ENCODE data around the gene PHLPP1. TPM values are rescaled to one million over a fixed set of nuclear protein-coding genes. Genes with fewer than 3 reads are reported as not detected.
"Not testable (repeated sequence)": the region's sequence is repeated elsewhere in the genome, so short reads cannot be mapped to it uniquely, and the experiment has no call there.

Gene PHLPP1
- total RNA-seq, 2 experiments from 2014 or later = 6.8 to 7.1 TPM

DNA sequence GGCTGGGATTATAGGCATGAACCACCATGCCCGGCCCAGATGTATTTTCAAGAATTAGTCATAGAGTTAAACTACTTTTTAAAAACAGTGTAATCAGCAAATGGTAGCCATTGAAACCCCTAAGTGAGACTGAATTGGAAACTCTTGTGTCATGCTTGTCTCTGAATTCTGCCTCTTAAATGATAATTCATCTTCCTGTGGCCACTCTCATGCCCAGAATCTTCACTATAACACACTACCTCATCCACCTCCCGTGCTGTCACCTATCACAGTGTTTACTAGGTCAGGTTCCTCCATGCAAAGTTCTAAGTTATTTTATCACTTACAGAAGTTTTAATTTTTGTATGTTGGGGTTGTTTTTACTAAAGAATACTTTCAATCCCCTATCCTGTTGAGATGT, 197.5 kb downstream of the PHLPP1 start:
- Histone ChIP-seq H3K9me3 (ENCODE audit: control insufficient read depth in 1 of 2, insufficient read depth in 1 of 2, low read length in 2 of 2) (no peaks in the 10 kb centered on the region), H3K27me3 (ENCODE audit: control insufficient read depth in 1 of 2, insufficient read depth in 2 of 2, low read length in 2 of 2) (no peaks in the 10 kb centered on the region), H3K27ac (ENCODE audit: low read depth in 1 of 2, low read length in 2 of 2) (no peak overlapping the region), H3K4me3 (ENCODE audit: low read length) (no peak overlapping the region), H3K36me3 (ENCODE audit: insufficient read depth, low read length) (no peaks in the 10 kb centered on the region), H3K4me1 (ENCODE audit: insufficient read depth, low read length) (no peaks in the 10 kb centered on the region)
- POLR2A ChIA-PET = no interaction called here
- Mint-ChIP-seq H3K4me3 (no peak overlapping the region), H3K27ac (no peak overlapping the region), H3K9me3 (no peaks in the 10 kb centered on the region), H3K4me1 (ENCODE audit: low read depth) (no peaks in the 10 kb centered on the region), H3K27me3 (no peaks in the 10 kb centered on the region), H3K36me3 (ENCODE audit: low read depth) (no peaks in the 10 kb centered on the region)
- intact Hi-C loops (cut with DNase I, micrococcal nuclease) = no loop called here
- no peak for TF ChIP-seq CTCF (IDR thresholded peaks at IDR 0.05)
- no peak for DNase-seq
- CTCF ChIA-PET = no interaction called here
- no peak for ATAC-seq (ENCODE audit: poor library complexity)

DNA sequence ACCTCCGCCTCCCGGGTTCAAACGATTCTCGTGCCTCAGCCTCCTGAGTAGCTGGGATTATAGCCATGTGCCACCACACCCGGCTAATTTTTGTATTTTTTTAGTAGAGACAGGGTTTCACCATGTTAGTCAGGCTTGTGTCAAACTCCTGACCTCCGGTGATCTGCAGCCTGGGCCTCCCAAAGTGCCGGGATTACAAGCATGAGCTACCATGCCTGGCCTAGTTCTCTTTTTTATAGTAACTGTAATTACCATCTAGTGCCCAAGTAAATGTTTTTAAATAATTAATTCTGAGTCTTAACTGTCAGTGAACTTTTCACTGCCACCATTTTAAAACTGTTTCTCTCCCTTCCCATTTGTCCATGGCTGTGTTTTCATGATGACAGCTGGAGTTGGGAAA, 198.5 kb downstream of the PHLPP1 start:
- H3K36me3 Mint-ChIP-seq (ENCODE audit: low read depth); H3K4me1 ChIP-seq (ENCODE audit: insufficient read depth, low read length); H3K9me3 ChIP-seq (ENCODE audit: control insufficient read depth in 1 of 2, insufficient read depth in 1 of 2, low read length in 2 of 2); H3K4me3 ChIP-seq (ENCODE audit: low read length); H3K4me3 Mint-ChIP-seq; intact Hi-C loops (cut with DNase I, micrococcal nuclease); H3K4me1 Mint-ChIP-seq (ENCODE audit: low read depth); H3K27ac ChIP-seq (ENCODE audit: low read depth in 1 of 2, low read length in 2 of 2); CTCF ChIA-PET; ATAC-seq (ENCODE audit: poor library complexity); H3K36me3 ChIP-seq (ENCODE audit: insufficient read depth, low read length); H3K9me3 Mint-ChIP-seq; POLR2A ChIA-PET; H3K27me3 ChIP-seq (ENCODE audit: control insufficient read depth in 1 of 2, insufficient read depth in 2 of 2, low read length in 2 of 2); H3K27me3 Mint-ChIP-seq; DNase-seq; H3K27ac Mint-ChIP-seq: not testable (repeated sequence)

- no peak for DNase-seq
- POLR2A ChIA-PET = no interaction called here
- Mint-ChIP-seq H3K27ac (no peak overlapping the region), H3K4me1 (ENCODE audit: low read depth) (no peaks in the 10 kb centered on the region), H3K27me3 (no peaks in the 10 kb centered on the region), H3K36me3 (ENCODE audit: low read depth) (peaks cover under 1% of the 10 kb centered on the region), H3K4me3 (no peak overlapping the region), H3K9me3 (no peaks in the 10 kb centered on the region)
- H3K9me3 ChIP-seq (ENCODE audit: control insufficient read depth in 1 of 2, insufficient read depth in 1 of 2, low read length in 2 of 2) = no peaks in the 10 kb centered on the region
- H3K27me3 ChIP-seq (ENCODE audit: control insufficient read depth in 1 of 2, insufficient read depth in 2 of 2, low read length in 2 of 2) = no peaks in the 10 kb centered on the region
- H3K4me1 ChIP-seq (ENCODE audit: insufficient read depth, low read length) = no peaks in the 10 kb centered on the region
- ATAC-seq (ENCODE audit: poor library complexity) = no peak
- intact Hi-C loops (cut with DNase I, micrococcal nuclease) = no loop called here
- TF ChIP-seq CTCF (IDR thresholded peaks at IDR 0.05) = no peak
- no peak overlapping the region for H3K4me3 ChIP-seq (ENCODE audit: low read length)
- CTCF ChIA-PET = no interaction called here
- no peak overlapping the region for H3K27ac ChIP-seq (ENCODE audit: low read depth in 1 of 2, low read length in 2 of 2)
- H3K36me3 ChIP-seq (ENCODE audit: insufficient read depth, low read length) = no peaks in the 10 kb centered on the region
These were observed 199.6 kb downstream of the PHLPP1 start for GRCh38 chr18:62914871-62915392.

DNA sequence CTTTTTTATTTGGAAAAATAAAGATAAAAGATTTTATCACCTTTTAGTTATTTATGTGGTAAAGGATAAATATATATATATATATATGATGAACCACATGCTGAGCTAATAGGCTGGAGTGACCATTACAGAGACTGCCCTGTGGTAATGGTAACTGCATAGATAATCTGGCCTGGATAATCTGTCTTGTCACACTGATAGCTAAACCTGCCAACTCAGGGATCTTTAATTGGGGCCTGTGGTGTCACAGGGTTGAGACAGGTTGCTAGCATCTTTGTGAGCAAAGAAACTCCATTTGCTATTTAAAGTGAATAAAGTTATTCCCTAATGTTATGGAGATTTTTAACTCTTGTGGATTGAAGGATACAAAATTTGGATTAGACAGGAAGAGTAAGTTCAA, 203.0 kb downstream of the PHLPP1 start:
- H3K9me3 Mint-ChIP-seq = no peaks in the 10 kb centered on the region
- no peak overlapping the region for H3K27ac ChIP-seq (ENCODE audit: low read depth in 1 of 2, low read length in 2 of 2)
- CTCF ChIA-PET = interaction anchor here (1.3 kb wide), 1 partner anchor 17 kb away, joined by 4 read pairs; no protein-coding TSS in a partner anchor
- H3K4me3 ChIP-seq (ENCODE audit: low read length) = no peak overlapping the region
- intact Hi-C loops (cut with DNase I, micrococcal nuclease) = no loop called here
- H3K27me3 Mint-ChIP-seq = no peaks in the 10 kb centered on the region
- H3K27me3 ChIP-seq (ENCODE audit: control insufficient read depth in 1 of 2, insufficient read depth in 2 of 2, low read length in 2 of 2) = no peaks in the 10 kb centered on the region
- no peaks in the 10 kb centered on the region for H3K36me3 ChIP-seq (ENCODE audit: insufficient read depth, low read length)
- POLR2A ChIA-PET = no interaction called here
- DNase-seq (no peak), ATAC-seq (ENCODE audit: poor library complexity) (no peak)
- H3K27ac Mint-ChIP-seq = no peak overlapping the region
- no peaks in the 10 kb centered on the region for H3K4me1 ChIP-seq (ENCODE audit: insufficient read depth, low read length)
- TF ChIP-seq CTCF (IDR thresholded peaks at IDR 0.05) = no peak
- H3K4me3 Mint-ChIP-seq = no peak overlapping the region
- H3K36me3 Mint-ChIP-seq (ENCODE audit: low read depth) = peaks cover 18% of the 10 kb centered on the region
- no peaks in the 10 kb centered on the region for H3K4me1 Mint-ChIP-seq (ENCODE audit: low read depth)
- no peaks in the 10 kb centered on the region for H3K9me3 ChIP-seq (ENCODE audit: control insufficient read depth in 1 of 2, insufficient read depth in 1 of 2, low read length in 2 of 2)
